Measurements from ENCODE around the gene RGS13. TPM values are rescaled to one million over a fixed set of nuclear protein-coding genes. Genes with fewer than 3 reads are reported as not detected.

RGS13 gene
- total RNA-seq, 1 donor from 2014 or later: not detected

- Histone ChIP-seq H3K9ac (ENCODE audit: low read length) (no peak overlapping the region), H3K79me2 (ENCODE audit: insufficient read depth, low read length) (no peaks in the 10 kb centered on the region), H3K9me3 (ENCODE audit: insufficient read depth, low read depth, low read length) (no peaks in the 10 kb centered on the region), H3K4me3 (ENCODE audit: insufficient read depth, low read depth, low read length) (no peak overlapping the region), H3K4me1 (ENCODE audit: insufficient read depth, low read length) (peaks cover 5% of the 10 kb centered on the region), H3K36me3 (ENCODE audit: insufficient read depth, low read length) (no peaks in the 10 kb centered on the region), H2AFZ (ENCODE audit: low read depth, low read length) (no peak overlapping the region), H3K4me2 (ENCODE audit: low read length) (no peak overlapping the region), H4K20me1 (ENCODE audit: insufficient read depth, low read length) (no peaks in the 10 kb centered on the region), H3K27ac (ENCODE audit: low read depth, low read length) (no peak overlapping the region), H3K27me3 (ENCODE audit: insufficient read depth, low read length) (no peaks in the 10 kb centered on the region)
- DNase-seq (ENCODE audit: low read depth): peak; percentile 80
- Mint-ChIP-seq H3K27ac (ENCODE audit: unreplicated experiment) (no peak overlapping the region), H3K36me3 (ENCODE audit: low read depth, unreplicated experiment) (no peaks in the 10 kb centered on the region), H3K9me3 (ENCODE audit: unreplicated experiment) (no peaks in the 10 kb centered on the region), H3K27me3 (ENCODE audit: low read depth, unreplicated experiment) (no peaks in the 10 kb centered on the region), H3K4me3 (ENCODE audit: unreplicated experiment) (no peak overlapping the region), H3K4me1 (ENCODE audit: low read depth, unreplicated experiment) (peaks cover 11% of the 10 kb centered on the region)
- TF ChIP-seq CTCF (IDR thresholded peaks at IDR 0.05; ENCODE audit: insufficient read depth, low read depth, low read length): no peak
- TF ChIP-seq EZH2 (IDR thresholded peaks at IDR 0.05; ENCODE audit: insufficient read depth, low read length): no peak
- FAIRE-seq: no peak
These were observed 30.8 kb upstream of the RGS13 start for GRCh38 chr1:192604979-192605620.

- H3K4me1 ChIP-seq (ENCODE audit: insufficient read depth, low read length): no peaks in the 10 kb centered on the region
- Mint-ChIP-seq H3K36me3 (ENCODE audit: low read depth, unreplicated experiment) (no peaks in the 10 kb centered on the region), H3K27ac (ENCODE audit: unreplicated experiment) (no peak overlapping the region), H3K4me3 (ENCODE audit: unreplicated experiment) (no peak overlapping the region), H3K9me3 (ENCODE audit: unreplicated experiment) (no peaks in the 10 kb centered on the region), H3K4me1 (ENCODE audit: low read depth, unreplicated experiment) (no peaks in the 10 kb centered on the region), H3K27me3 (ENCODE audit: low read depth, unreplicated experiment) (no peaks in the 10 kb centered on the region)
- no peak for FAIRE-seq
- H3K36me3 ChIP-seq (ENCODE audit: insufficient read depth, low read length): no peaks in the 10 kb centered on the region
- no peak overlapping the region for H3K27ac ChIP-seq (ENCODE audit: low read depth, low read length)
- H3K4me3 ChIP-seq (ENCODE audit: insufficient read depth, low read depth, low read length): no peak overlapping the region
- no peak overlapping the region for H3K9ac ChIP-seq (ENCODE audit: low read length)
- no peak for TF ChIP-seq EZH2 (IDR thresholded peaks at IDR 0.05; ENCODE audit: insufficient read depth, low read length)
- no peak for TF ChIP-seq CTCF (IDR thresholded peaks at IDR 0.05; ENCODE audit: insufficient read depth, low read depth, low read length)
- no peak overlapping the region for H3K4me2 ChIP-seq (ENCODE audit: low read length)
- H3K79me2 ChIP-seq (ENCODE audit: insufficient read depth, low read length): no peaks in the 10 kb centered on the region
- no peaks in the 10 kb centered on the region for H3K27me3 ChIP-seq (ENCODE audit: insufficient read depth, low read length)
- H3K9me3 ChIP-seq (ENCODE audit: insufficient read depth, low read depth, low read length): no peaks in the 10 kb centered on the region
- DNase-seq (ENCODE audit: low read depth): no peak
- H2AFZ ChIP-seq (ENCODE audit: low read depth, low read length): no peak overlapping the region
- H4K20me1 ChIP-seq (ENCODE audit: insufficient read depth, low read length): no peaks in the 10 kb centered on the region
These were observed 27.3 kb upstream of the RGS13 start for GRCh38 chr1:192608671-192609070.

Measured in astrocyte (in vitro differentiated cells and primary cell).